WI38 (cell line): ENCODE data around the gene STUM.

Source experiments
- H3K4me3 ChIP-seq: 2 replicates; pipeline ENCODE4 v1.5.1; 2011; ENCODE audit warnings: low read depth, mild to moderate bottlenecking, control low read depth, low read length
- CTCF ChIP-seq: IDR thresholded peaks from 2 replicates; pipeline ENCODE4 v1.5.1; 2012; ENCODE audit warnings: low read depth, mild to moderate bottlenecking, control low read depth, low read length

Gene STUM

GRCh38 chr1:226576601-226577000, 28.0 kb downstream of the STUM start:
- TF ChIP-seq CTCF = no peak

GRCh38 chr1:226577401-226578180, 29.0 kb downstream of the STUM start:
- no peak for TF ChIP-seq CTCF
- no peak overlapping the region for H3K4me3 ChIP-seq

More at GRCh38 chr1:226576601-226577000, 28.0 kb downstream of the STUM start:
- no peak overlapping the region for H3K4me3 ChIP-seq

- no peak for TF ChIP-seq CTCF
Observed at GRCh38 chr1:226578946-226579578, 30.5 kb downstream of the STUM start.

GRCh38 chr1:226579781-226580323, 31.3 kb downstream of the STUM start:
- no peak overlapping the region for H3K4me3 ChIP-seq
- no peak for TF ChIP-seq CTCF

More at GRCh38 chr1:226578946-226579578, 30.5 kb downstream of the STUM start:
- no peak overlapping the region for H3K4me3 ChIP-seq

- H3K4me3 ChIP-seq = no peak overlapping the region
- TF ChIP-seq CTCF = no peak
Observed at GRCh38 chr1:226580625-226581270, 32.2 kb downstream of the STUM start.

GRCh38 chr1:226581650-226582330, 33.2 kb downstream of the STUM start:
- TF ChIP-seq CTCF = no peak

More at GRCh38 chr1:226581650-226582330, 33.2 kb downstream of the STUM start:
- no peak overlapping the region for H3K4me3 ChIP-seq
